H1 (cell line): ENCODE results near the gene B9D2. TPM values are rescaled to one million over a fixed set of nuclear protein-coding genes. Genes with fewer than 3 reads are reported as not detected.

Experiments used
- MAX ChIP-seq: IDR thresholded peaks from 2 replicates; pipeline ENCODE4 v1.6.1; 2012; ENCODE audit warnings: inconsistent platforms
- polyA plus RNA-seq, 7 experiments: library from polyadenylated mRNA; depleted of rRNA in 3 of 7; stranded (reverse) in 5 of 7; unstranded in 2 of 7; fragments of >200 nt in 5 of 7; fragments of 200-250 nt in 2 of 7; gene quantifications; 1 replicate in 5 of 7; 2 replicates in 1 of 7; 4 replicates in 1 of 7; pipeline versions ENCODE4 v1.2.1 to v1.2.3, GENCODE V29; 2011 to 2013; ENCODE audit warnings: missing spikeins in 2 of 7, mixed read lengths in 2 of 7
- total RNA-seq: library from RNA; stranded (reverse); fragmentation: NEBNext Ultra II Directional; extraction: Animal tissue kit (Norgen Biotek cat#: 25700); gene quantifications from 2 replicates; pipeline ENCODE4 v1.2.1, GENCODE V29; 2021

B9D2 gene
- total and polyA plus RNA-seq, 2 of the 8 experiments (the other 6 are each of a cell fraction or from before 2014, with no cell fraction given), result 4.9 to 6.3 TPM

DNA sequence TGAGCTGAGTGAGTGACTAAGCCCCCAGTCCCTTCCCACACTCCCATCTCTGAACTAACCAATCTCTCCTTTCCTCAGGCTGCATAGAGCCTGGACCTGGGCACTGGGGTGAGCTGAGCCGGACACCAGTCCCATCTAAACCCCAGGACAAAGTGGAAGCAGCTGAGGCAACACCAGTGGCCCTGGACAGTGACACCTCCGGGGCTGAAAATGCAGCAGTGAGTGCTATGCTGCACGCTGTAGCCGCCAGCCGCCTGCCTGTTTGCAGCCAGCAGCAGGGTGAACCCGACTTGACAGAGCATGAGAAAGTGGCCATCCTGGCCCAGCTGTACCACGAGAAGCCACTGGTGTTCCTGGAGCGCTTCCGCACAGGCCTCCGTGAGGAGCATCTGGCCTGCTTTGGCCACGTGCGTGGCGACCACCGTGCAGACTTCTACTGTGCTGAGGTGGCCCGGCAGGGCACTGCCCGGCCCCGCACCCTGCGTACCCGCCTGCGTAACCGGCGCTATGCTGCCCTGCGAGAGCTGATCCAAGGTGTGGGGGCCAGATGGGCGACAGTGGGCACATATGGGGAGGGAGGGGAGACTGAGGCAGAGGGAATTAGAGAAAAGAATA, 47.5 kb downstream of the B9D2 start (continued):
- no peak for TF ChIP-seq MAX
